B cell (primary cell): ENCODE data around the gene EIF3D. TPM values are rescaled to one million over a fixed set of nuclear protein-coding genes. Genes with fewer than 3 reads are reported as not detected.

Source experiments
- ATAC-seq: fragments of 200-7000 bp; cut with Tn5 transposase; one replicate; pipeline ENCODE4 v1.10.0; 2021; ENCODE audit warnings: low read depth, mild to moderate bottlenecking, moderate number of reproducible peaks, moderate library complexity
- CTCF ChIA-PET: fragments of 350-600 bp; sonication (Branson Sonifier 250); formaldehyde crosslinking; loops from one replicate; lab custom pipeline; 2021; ENCODE audit warnings: antibody characterized with exemption, inconsistent platforms; lab: Charles Lee
- POLR2A ChIA-PET: fragments of 350-600 bp; sonication (Branson Sonifier 250); formaldehyde crosslinking; loops from one replicate; lab custom pipeline; 2021; ENCODE audit warnings: antibody characterized with exemption; lab: Charles Lee
- DNase-seq: peaks from one replicate; pipeline ENCODE4 v3.0.0; 2013
- H2AFZ ChIP-seq: 2 replicates; pipeline ENCODE4 v1.6.1; 2012; ENCODE audit warnings: mild to moderate bottlenecking, low read depth, low read length; ENCODE audit not compliant: insufficient read depth, poor library complexity, severe bottlenecking
- H3K27ac ChIP-seq, 2 donors: 1 replicate in 1 of 2; 2 replicates in 1 of 2; pipeline ENCODE4 v1.5.1; 2012 to 2013; ENCODE audit warnings: low read length in 2 of 2, mild to moderate bottlenecking in 2 of 2, moderate library complexity in 1 of 2
- H3K27me3 ChIP-seq, 4 experiments: fragments of 200-600 bp in 1 of 4; sonication (generic) in 1 of 4; replicated peaks in 1 of 4; 1 replicate in 2 of 4; 2 replicates in 2 of 4; pipeline versions ENCODE4 v1.6.1 to v1.7.0; 2013 to 2016; ENCODE audit warnings: low read length in 3 of 4, mild to moderate bottlenecking in 2 of 4, mixed read lengths in 1 of 4, moderate library complexity in 1 of 4; ENCODE audit not compliant: insufficient read depth in 4 of 4, control insufficient read depth in 3 of 4; ENCODE audit errors: control extremely low read depth in 1 of 4
- H3K36me3 ChIP-seq, 2 experiments: replicated peaks in 1 of 2; 1 replicate in 1 of 2; 2 replicates in 1 of 2; pipeline versions ENCODE4 v1.6.1 to v1.7.1; 2013; ENCODE audit warnings: low read length in 1 of 2; ENCODE audit not compliant: insufficient read depth in 2 of 2, control insufficient read depth in 1 of 2; ENCODE audit errors: control extremely low read depth in 1 of 2, extremely low read depth in 1 of 2
- H3K4me1 ChIP-seq, 2 donors: fragments of 200-600 bp in 1 of 2; sonication (generic) in 1 of 2; 1 replicate in 1 of 2; 2 replicates in 1 of 2; pipeline versions ENCODE4 v1.5.1 to v1.6.1; 2013 to 2017; ENCODE audit warnings: low read length in 2 of 2; ENCODE audit not compliant: control insufficient read depth in 2 of 2, insufficient read depth in 2 of 2
- H3K4me2 ChIP-seq: replicated peaks from 2 replicates; pipeline ENCODE3; 2012; ENCODE audit warnings: mild to moderate bottlenecking, low read depth, low read length; ENCODE audit not compliant: poor library complexity, severe bottlenecking
- H3K4me3 ChIP-seq, 5 experiments: fragments of 200-600 bp in 1 of 5; sonication (generic) in 1 of 5; 1 replicate in 3 of 5; 2 replicates in 2 of 5; pipeline versions ENCODE4 v1.5.1 to v1.7.0; 2011 to 2016; ENCODE audit warnings: low read length in 4 of 5, mild to moderate bottlenecking in 4 of 5, low read depth in 2 of 5, control low read depth in 1 of 5, moderate library complexity in 1 of 5; ENCODE audit not compliant: insufficient read depth in 1 of 5; ENCODE audit errors: control extremely low read depth in 1 of 5, extremely low read depth in 1 of 5
- H3K79me2 ChIP-seq: fragments of 200-600 bp; sonication (generic); one replicate; pipeline ENCODE4 v1.6.0; 2016; ENCODE audit warnings: low read length; ENCODE audit not compliant: control insufficient read depth, insufficient read depth
- H3K9ac ChIP-seq: fragments of 200-600 bp; sonication (generic); 2 replicates; pipeline ENCODE4 v1.6.1; 2017; ENCODE audit warnings: mild to moderate bottlenecking, low read length, moderate library complexity
- H3K9me3 ChIP-seq, 3 donors: one replicate each; pipeline versions ENCODE4 v1.6.1 to v1.7.1; 2013; ENCODE audit warnings: low read length in 2 of 3; ENCODE audit not compliant: control insufficient read depth in 2 of 3, insufficient read depth in 1 of 3; ENCODE audit errors: control extremely low read depth in 1 of 3
- H4K20me1 ChIP-seq: 2 replicates; pipeline ENCODE4 v1.6.0; 2012; ENCODE audit warnings: mild to moderate bottlenecking, low read length; ENCODE audit not compliant: insufficient read depth, control insufficient read depth, poor library complexity, severe bottlenecking
- H3K27ac Mint-ChIP-seq: one replicate; pipeline ENCODE4 v1.8.0; 2021; ENCODE audit warnings: mixed read lengths
- H3K27me3 Mint-ChIP-seq: one replicate; pipeline ENCODE4 v1.8.0; 2021; ENCODE audit warnings: mixed read lengths
- H3K4me1 Mint-ChIP-seq: one replicate; pipeline ENCODE4 v1.8.0; 2021; ENCODE audit warnings: mixed read lengths
- H3K4me3 Mint-ChIP-seq: one replicate; pipeline ENCODE4 v1.8.0; 2021; ENCODE audit warnings: mixed read lengths
- H3K9me3 Mint-ChIP-seq: one replicate; pipeline ENCODE4 v1.8.0; 2022; ENCODE audit warnings: mixed read lengths; ENCODE audit not compliant: insufficient read depth
- EZH2 ChIP-seq: IDR thresholded peaks from 2 replicates; pipeline ENCODE4 v1.6.1; 2012; ENCODE audit warnings: borderline replicate concordance, low read depth, mild to moderate bottlenecking, moderate library complexity, low read length; ENCODE audit not compliant: insufficient read depth, poor library complexity, severe bottlenecking
- WGBS: methylation state at CpG from one replicate; pipeline ENCODE4 v1.1.5; 2013; ENCODE audit warnings: missing lambda C conversion rate; ENCODE audit not compliant: insufficient coverage; 5-methylcytosine and 5-hydroxymethylcytosine counted together
- intact Hi-C: fragments of 100-400 bp; cut with micrococcal nuclease; formaldehyde crosslinking; loops from one replicate; pipeline ENCODE4 v1.10.0; 2022
- polyA plus RNA-seq: library from polyadenylated mRNA; depleted of rRNA; stranded (reverse); fragments of >200 nt; gene quantifications from 2 replicates; pipeline ENCODE4 v1.2.3, GENCODE V29; 2012
- total RNA-seq, 2 donors: library from RNA; stranded (reverse); fragments of 120-200 nt in 1 of 2; gene quantifications; 1 replicate in 1 of 2; 2 replicates in 1 of 2; pipeline versions ENCODE4 v1.2.3 to v1.2.4, GENCODE V29; 2013 to 2022
- TF ChIP-seq, protein P1 (sequence below): fragments of 200-600 bp; IDR thresholded peaks from one replicate; pipeline ENCODE4 v1.8.0; 2022; ENCODE audit warnings: antibody characterized with exemption, mild to moderate bottlenecking

The EIF3D gene
- total and polyA plus RNA-seq, 2 donors (not counting 1 experiment from before 2014, with no cell fraction given), result 274 to 324 TPM

- Histone ChIP-seq H4K20me1 (no peaks in the 10 kb centered on the region), H3K27ac (no peak overlapping the region), H3K27me3 (peaks cover 0 to 14% (median 0%) of the 10 kb centered on the region in 4 experiments), H3K4me1 (peaks cover 6 to 11% of the 10 kb centered on the region in 2 donors), H2AFZ (no peak overlapping the region), H3K9me3 (peaks cover 0 to 10% (median 0%) of the 10 kb centered on the region in 3 donors), H3K4me2 (no peak overlapping the region), H3K4me3 (no peak overlapping the region), H3K36me3 (no peaks in the 10 kb centered on the region), H3K9ac (no peak overlapping the region), H3K79me2 (no peaks in the 10 kb centered on the region)
- no peak for DNase-seq
- Mint-ChIP-seq H3K4me1 (peaks cover 17% of the 10 kb centered on the region), H3K27me3 (peaks cover 34% of the 10 kb centered on the region), H3K4me3 (no peak overlapping the region), H3K9me3 (no peaks in the 10 kb centered on the region), H3K27ac (no peak overlapping the region)
- ChIA-PET CTCF (no interaction called here), POLR2A (no interaction called here)
- WGBS, result 84% methylated on average over 39 of the region's 48 CpGs
- ATAC-seq, result no peak
- TF ChIP-seq, protein P1, sequence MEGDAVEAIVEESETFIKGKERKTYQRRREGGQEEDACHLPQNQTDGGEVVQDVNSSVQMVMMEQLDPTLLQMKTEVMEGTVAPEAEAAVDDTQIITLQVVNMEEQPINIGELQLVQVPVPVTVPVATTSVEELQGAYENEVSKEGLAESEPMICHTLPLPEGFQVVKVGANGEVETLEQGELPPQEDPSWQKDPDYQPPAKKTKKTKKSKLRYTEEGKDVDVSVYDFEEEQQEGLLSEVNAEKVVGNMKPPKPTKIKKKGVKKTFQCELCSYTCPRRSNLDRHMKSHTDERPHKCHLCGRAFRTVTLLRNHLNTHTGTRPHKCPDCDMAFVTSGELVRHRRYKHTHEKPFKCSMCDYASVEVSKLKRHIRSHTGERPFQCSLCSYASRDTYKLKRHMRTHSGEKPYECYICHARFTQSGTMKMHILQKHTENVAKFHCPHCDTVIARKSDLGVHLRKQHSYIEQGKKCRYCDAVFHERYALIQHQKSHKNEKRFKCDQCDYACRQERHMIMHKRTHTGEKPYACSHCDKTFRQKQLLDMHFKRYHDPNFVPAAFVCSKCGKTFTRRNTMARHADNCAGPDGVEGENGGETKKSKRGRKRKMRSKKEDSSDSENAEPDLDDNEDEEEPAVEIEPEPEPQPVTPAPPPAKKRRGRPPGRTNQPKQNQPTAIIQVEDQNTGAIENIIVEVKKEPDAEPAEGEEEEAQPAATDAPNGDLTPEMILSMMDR, result no peak
- no peak for TF ChIP-seq EZH2
- intact Hi-C loops, result no loop called here
Observed at GRCh38 chr22:36564422-36565158, 35.6 kb upstream of the EIF3D start.

- Mint-ChIP-seq H3K4me3 (no peak overlapping the region), H3K27me3 (peaks cover 34% of the 10 kb centered on the region), H3K9me3 (no peaks in the 10 kb centered on the region), H3K4me1 (peaks cover 17% of the 10 kb centered on the region), H3K27ac (no peak overlapping the region)
- Histone ChIP-seq H2AFZ (no peak overlapping the region), H3K27ac (no peak overlapping the region), H3K4me1 (peaks cover 6 to 11% of the 10 kb centered on the region in 2 donors), H4K20me1 (no peaks in the 10 kb centered on the region), H3K79me2 (no peaks in the 10 kb centered on the region), H3K27me3 (peaks cover 0 to 14% (median 0%) of the 10 kb centered on the region in 4 experiments), H3K4me3 (no peak overlapping the region), H3K9me3 (peaks cover 0 to 10% (median 0%) of the 10 kb centered on the region in 3 donors), H3K4me2 (peak overlapping the region; percentile 15), H3K9ac (no peak overlapping the region), H3K36me3 (no peaks in the 10 kb centered on the region)
- ChIA-PET POLR2A (no interaction called here), CTCF (no interaction called here)
- intact Hi-C loops, result no loop called here
- DNase-seq, result no peak
- WGBS, result 40% methylated on average over 1 of the region's 5 CpGs
- no peak for TF ChIP-seq EZH2
- TF ChIP-seq, protein P1, result no peak
- ATAC-seq, result no peak
Observed at GRCh38 chr22:36563898-36564297, 34.9 kb upstream of the EIF3D start.
